ENCODE data around the gene CNGB1. TPM values are rescaled to one million over a fixed set of nuclear protein-coding genes. Genes with fewer than 3 reads are reported as not detected.
"Not testable (repeated sequence)": the region's sequence is repeated elsewhere in the genome, so short reads cannot be mapped to it uniquely, and the experiment has no call there.

CNGB1 gene
- total and polyA plus RNA-seq, 7 experiments from 2014 or later, result not detected

GRCh38 chr16:57895081-57895547 is 75.8 kb downstream of the CNGB1 start:
- POLR2A ChIA-PET; ATAC-seq; DNase-seq; H3K4me3 Mint-ChIP-seq; H3K27me3 ChIP-seq (ENCODE audit: control insufficient read depth in 2 of 2, insufficient read depth in 2 of 2, low read length in 2 of 2); H3K36me3 Mint-ChIP-seq; CTCF ChIA-PET; H3K9me3 Mint-ChIP-seq; H3K4me3 ChIP-seq (ENCODE audit: low read length); H3K9me3 ChIP-seq (ENCODE audit: control insufficient read depth in 2 of 3, low read length in 3 of 3); H3K27ac ChIP-seq (ENCODE audit: low read depth, low read length); H3K4me1 ChIP-seq (ENCODE audit: control insufficient read depth in 2 of 2, insufficient read depth in 2 of 2, low read length in 2 of 2); H3K36me3 ChIP-seq (ENCODE audit: control insufficient read depth in 2 of 3, insufficient read depth in 3 of 3, low read length in 3 of 3): not testable (repeated sequence)
- intact Hi-C loops (cut with micrococcal nuclease), result loop anchor here (10.0 kb wide), 1 partner anchor 320 kb away; no protein-coding TSS in a partner anchor
- H3K27me3 Mint-ChIP-seq, result peaks cover 0 to 19% (median 9%) of the 10 kb centered on the region in 5 donors
- peak overlapping the region in 1 of 9 donors; percentile 26 for H3K27ac Mint-ChIP-seq
- peaks cover 12 to 29% (median 18%) of the 10 kb centered on the region in 7 donors for H3K4me1 Mint-ChIP-seq

- no peak overlapping the region for H3K27ac ChIP-seq (ENCODE audit: low read depth, low read length)
- Mint-ChIP-seq H3K4me1 (peaks cover 12 to 31% (median 13%) of the 10 kb centered on the region in 7 donors), H3K4me3 (peak overlapping the region in 1 of 10 donors; percentile 3), H3K9me3 (no peaks in the 10 kb centered on the region), H3K27ac (peak overlapping the region in 1 of 9 donors; percentile 26), H3K36me3 (no peaks in the 10 kb centered on the region), H3K27me3 (peaks cover 0 to 15% (median 9%) of the 10 kb centered on the region in 5 donors)
- DNase-seq (no peak), ATAC-seq (no peak)
- no peaks in the 10 kb centered on the region for H3K36me3 ChIP-seq (ENCODE audit: control insufficient read depth in 2 of 3, insufficient read depth in 3 of 3, low read length in 3 of 3)
- CTCF ChIA-PET, result no interaction called here
- H3K4me1 ChIP-seq (ENCODE audit: control insufficient read depth in 2 of 2, insufficient read depth in 2 of 2, low read length in 2 of 2), result no peaks in the 10 kb centered on the region
- POLR2A ChIA-PET, result no interaction called here
- intact Hi-C loops (cut with micrococcal nuclease), result loop anchor here (10.0 kb wide), 1 partner anchor 320 kb away; no protein-coding TSS in a partner anchor
- no peaks in the 10 kb centered on the region for H3K9me3 ChIP-seq (ENCODE audit: control insufficient read depth in 2 of 3, low read length in 3 of 3)
- H3K4me3 ChIP-seq (ENCODE audit: low read length), result no peak overlapping the region
- no peaks in the 10 kb centered on the region for H3K27me3 ChIP-seq (ENCODE audit: control insufficient read depth in 2 of 2, insufficient read depth in 2 of 2, low read length in 2 of 2)
Measured at GRCh38 chr16:57894390-57895080, 76.4 kb downstream of the CNGB1 start.

- Mint-ChIP-seq H3K27me3 (peaks cover 0 to 18% (median 11%) of the 10 kb centered on the region in 5 donors), H3K9me3 (no peaks in the 10 kb centered on the region), H3K4me3 (peak overlapping the region in 1 of 10 donors; percentile 21), H3K4me1 (peaks cover 12 to 31% (median 13%) of the 10 kb centered on the region in 7 donors), H3K27ac (peak overlapping the region in 1 of 9 donors; percentile 26), H3K36me3 (no peaks in the 10 kb centered on the region)
- H3K4me1 ChIP-seq (ENCODE audit: control insufficient read depth in 2 of 2, insufficient read depth in 2 of 2, low read length in 2 of 2), result no peaks in the 10 kb centered on the region
- DNase-seq, result no peak
- no peak overlapping the region for H3K27ac ChIP-seq (ENCODE audit: low read depth, low read length)
- H3K36me3 ChIP-seq (ENCODE audit: control insufficient read depth in 2 of 3, insufficient read depth in 3 of 3, low read length in 3 of 3), result no peaks in the 10 kb centered on the region
- no peaks in the 10 kb centered on the region for H3K9me3 ChIP-seq (ENCODE audit: control insufficient read depth in 2 of 3, low read length in 3 of 3)
- CTCF ChIA-PET, result interaction anchor here (0.6 kb wide), 1 partner anchor 290 kb away, joined by 4 read pairs; no protein-coding TSS in a partner anchor
- no peak overlapping the region for H3K4me3 ChIP-seq (ENCODE audit: low read length)
- POLR2A ChIA-PET, result no interaction called here
- intact Hi-C loops (cut with micrococcal nuclease), result loop anchor here (10.0 kb wide), 1 partner anchor 319 kb away; no protein-coding TSS in a partner anchor
- H3K27me3 ChIP-seq (ENCODE audit: control insufficient read depth in 2 of 2, insufficient read depth in 2 of 2, low read length in 2 of 2), result no peaks in the 10 kb centered on the region
- ATAC-seq, result peak; percentile 75
Measured at GRCh38 chr16:57893559-57894389, 77.2 kb downstream of the CNGB1 start.

DNA sequence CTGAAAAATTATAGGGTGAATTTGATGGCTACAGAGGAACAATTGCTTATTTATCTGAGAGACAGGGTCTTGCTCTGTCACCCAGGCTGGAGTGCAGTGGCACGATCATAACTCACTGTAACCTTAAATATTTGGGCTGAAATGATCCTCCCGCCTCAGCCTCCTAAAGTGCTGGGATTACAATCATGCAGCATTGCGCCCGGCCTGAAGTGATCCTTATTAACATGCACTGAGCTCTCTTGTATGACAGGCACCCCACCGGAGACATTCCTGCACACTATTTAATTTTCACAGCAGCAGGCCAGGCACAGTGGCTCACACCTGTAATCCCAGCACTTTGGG is 77.7 kb downstream of the CNGB1 start:
- H3K27ac ChIP-seq (ENCODE audit: low read depth, low read length), result no peak overlapping the region
- CTCF ChIA-PET, result interaction anchor here (0.6 kb wide), 1 partner anchor 290 kb away, joined by 4 read pairs; no protein-coding TSS in a partner anchor
- intact Hi-C loops (cut with micrococcal nuclease), result loop anchor here (10.0 kb wide), 1 partner anchor 318 kb away; no protein-coding TSS in a partner anchor
- POLR2A ChIA-PET, result no interaction called here
- H3K36me3 ChIP-seq (ENCODE audit: control insufficient read depth in 2 of 3, insufficient read depth in 3 of 3, low read length in 3 of 3), result no peaks in the 10 kb centered on the region
- peaks cover 12 to 36% (median 13%) of the 10 kb centered on the region in 7 donors for H3K4me1 Mint-ChIP-seq
- H3K9me3 ChIP-seq (ENCODE audit: control insufficient read depth in 2 of 3, low read length in 3 of 3), result no peaks in the 10 kb centered on the region
- no peaks in the 10 kb centered on the region for H3K9me3 Mint-ChIP-seq
- ATAC-seq (no peak), DNase-seq (no peak)
- H3K27me3 ChIP-seq (ENCODE audit: control insufficient read depth in 2 of 2, insufficient read depth in 2 of 2, low read length in 2 of 2), result no peaks in the 10 kb centered on the region
- no peaks in the 10 kb centered on the region for H3K36me3 Mint-ChIP-seq
- H3K4me3 ChIP-seq (ENCODE audit: low read length), result no peak overlapping the region
- H3K27me3 Mint-ChIP-seq, result peaks cover 4 to 19% (median 16%) of the 10 kb centered on the region in 5 donors
- H3K27ac Mint-ChIP-seq, result peak overlapping the region in 1 of 9 donors; percentile 4
- no peaks in the 10 kb centered on the region for H3K4me1 ChIP-seq (ENCODE audit: control insufficient read depth in 2 of 2, insufficient read depth in 2 of 2, low read length in 2 of 2)
- H3K4me3 Mint-ChIP-seq, result no peak overlapping the region

- no peak overlapping the region for H3K4me3 ChIP-seq (ENCODE audit: low read length)
- H3K27me3 ChIP-seq (ENCODE audit: control insufficient read depth in 2 of 2, insufficient read depth in 2 of 2, low read length in 2 of 2), result no peaks in the 10 kb centered on the region
- no peaks in the 10 kb centered on the region for H3K9me3 ChIP-seq (ENCODE audit: control insufficient read depth in 2 of 3, low read length in 3 of 3)
- H3K4me1 ChIP-seq (ENCODE audit: control insufficient read depth in 2 of 2, insufficient read depth in 2 of 2, low read length in 2 of 2), result no peaks in the 10 kb centered on the region
- peak overlapping the region in 1 of 9 donors; percentile 4 for H3K27ac Mint-ChIP-seq
- POLR2A ChIA-PET, result no interaction called here
- peak overlapping the region in 1 of 10 donors; percentile 39 for H3K4me3 Mint-ChIP-seq
- peaks cover 7 to 24% (median 21%) of the 10 kb centered on the region in 5 donors for H3K27me3 Mint-ChIP-seq
- no peak overlapping the region for H3K27ac ChIP-seq (ENCODE audit: low read depth, low read length)
- ATAC-seq, result no peak
- no peaks in the 10 kb centered on the region for H3K36me3 ChIP-seq (ENCODE audit: control insufficient read depth in 2 of 3, insufficient read depth in 3 of 3, low read length in 3 of 3)
- DNase-seq, result no peak
- H3K4me1 Mint-ChIP-seq, result peaks cover 12 to 39% (median 13%) of the 10 kb centered on the region in 7 donors
- no peaks in the 10 kb centered on the region for H3K9me3 Mint-ChIP-seq
- no peaks in the 10 kb centered on the region for H3K36me3 Mint-ChIP-seq
- intact Hi-C loops (cut with micrococcal nuclease), result loop anchor here (10.0 kb wide), 1 partner anchor 318 kb away; no protein-coding TSS in a partner anchor
- CTCF ChIA-PET, result interaction anchor here (0.6 kb wide), 1 partner anchor 704 kb away, joined by 3 read pairs; no protein-coding TSS in a partner anchor
Measured at GRCh38 chr16:57892447-57893096, 78.4 kb downstream of the CNGB1 start.

- Histone ChIP-seq H3K4me1 (ENCODE audit: control insufficient read depth in 2 of 2, insufficient read depth in 2 of 2, low read length in 2 of 2) (no peaks in the 10 kb centered on the region), H3K27ac (ENCODE audit: low read depth, low read length) (no peak overlapping the region), H3K27me3 (ENCODE audit: control insufficient read depth in 2 of 2, insufficient read depth in 2 of 2, low read length in 2 of 2) (no peaks in the 10 kb centered on the region), H3K4me3 (ENCODE audit: low read length) (no peak overlapping the region), H3K36me3 (ENCODE audit: control insufficient read depth in 2 of 3, insufficient read depth in 3 of 3, low read length in 3 of 3) (no peaks in the 10 kb centered on the region), H3K9me3 (ENCODE audit: control insufficient read depth in 2 of 3, low read length in 3 of 3) (no peaks in the 10 kb centered on the region)
- DNase-seq, result no peak
- Mint-ChIP-seq H3K4me3 (no peak overlapping the region), H3K27ac (no peak overlapping the region), H3K27me3 (peaks cover 10 to 24% (median 21%) of the 10 kb centered on the region in 5 donors), H3K9me3 (no peaks in the 10 kb centered on the region), H3K4me1 (peaks cover 12 to 39% (median 13%) of the 10 kb centered on the region in 7 donors), H3K36me3 (no peaks in the 10 kb centered on the region)
- POLR2A ChIA-PET, result no interaction called here
- intact Hi-C loops (cut with micrococcal nuclease), result loop anchor here (10.0 kb wide), 1 partner anchor 317 kb away; no protein-coding TSS in a partner anchor
- ATAC-seq, result no peak
- CTCF ChIA-PET, result no interaction called here
Measured at GRCh38 chr16:57892041-57892440, 78.9 kb downstream of the CNGB1 start.

Data from naive thymus-derived CD4-positive, alpha-beta T cell (primary cell).